ENCODE results near the gene SLC23A2.
A peak's percentile ranks its signal among the peaks of the same experiment; 100 is the strongest.
"Not testable (repeated sequence)": the region's sequence is repeated elsewhere in the genome, so short reads cannot be mapped to it uniquely, and the experiment has no call there.

The SLC23A2 gene

GRCh38 chr20:5039889-5040288 is 38.6 kb upstream of the SLC23A2 start:
- TF ChIP-seq POLR2A (IDR thresholded peaks at IDR 0.05; ENCODE audit: extremely low read depth, insufficient read length) (no peak), MYC (IDR thresholded peaks at IDR 0.05; ENCODE audit: low read depth, low read length) (no peak), MAX (IDR thresholded peaks at IDR 0.05; ENCODE audit: low read depth, low read length) (no peak), CTCF (IDR thresholded peaks at IDR 0.05; ENCODE audit: low read depth, low read length) (no peak)
- no peak for DNase-seq (ENCODE audit: low read depth)
- no peak overlapping the region for H3K4me3 ChIP-seq (ENCODE audit: low read depth, low read length)

GRCh38 chr20:5039255-5039657 is 37.9 kb upstream of the SLC23A2 start:
- peak; percentile 28 for DNase-seq (ENCODE audit: low read depth)
- TF ChIP-seq POLR2A (IDR thresholded peaks at IDR 0.05; ENCODE audit: extremely low read depth, insufficient read length) (no peak), CTCF (IDR thresholded peaks at IDR 0.05; ENCODE audit: low read depth, low read length) (no peak), MAX (IDR thresholded peaks at IDR 0.05; ENCODE audit: low read depth, low read length) (no peak), MYC (IDR thresholded peaks at IDR 0.05; ENCODE audit: low read depth, low read length) (no peak)

GRCh38 chr20:5036828-5037227 is 35.5 kb upstream of the SLC23A2 start:
- H3K4me3 ChIP-seq (ENCODE audit: low read depth, low read length), result no peak overlapping the region
- no peak for TF ChIP-seq CTCF (IDR thresholded peaks at IDR 0.05; ENCODE audit: low read depth, low read length)
- TF ChIP-seq MYC (IDR thresholded peaks at IDR 0.05; ENCODE audit: low read depth, low read length), result no peak
- DNase-seq (ENCODE audit: low read depth), result no peak

More at GRCh38 chr20:5039255-5039657, 37.9 kb upstream of the SLC23A2 start:
- H3K4me3 ChIP-seq (ENCODE audit: low read depth, low read length), result no peak overlapping the region

- not testable (repeated sequence) for DNase-seq (ENCODE audit: low read depth); H3K4me3 ChIP-seq (ENCODE audit: low read depth, low read length)
Measured at GRCh38 chr20:5035518-5035917, 34.2 kb upstream of the SLC23A2 start.

GRCh38 chr20:5033566-5033965 is 32.3 kb upstream of the SLC23A2 start:
- no peak overlapping the region for H3K4me3 ChIP-seq (ENCODE audit: low read depth, low read length)
- no peak for TF ChIP-seq MYC (IDR thresholded peaks at IDR 0.05; ENCODE audit: low read depth, low read length)
- TF ChIP-seq POLR2A (IDR thresholded peaks at IDR 0.05; ENCODE audit: extremely low read depth, insufficient read length), result no peak
- no peak for TF ChIP-seq MAX (IDR thresholded peaks at IDR 0.05; ENCODE audit: low read depth, low read length)
- no peak for TF ChIP-seq CTCF (IDR thresholded peaks at IDR 0.05; ENCODE audit: low read depth, low read length)
- no peak for DNase-seq (ENCODE audit: low read depth)

- not testable (repeated sequence) for DNase-seq (ENCODE audit: low read depth); H3K4me3 ChIP-seq (ENCODE audit: low read depth, low read length)
Measured at GRCh38 chr20:5031701-5032100, 30.4 kb upstream of the SLC23A2 start.

- TF ChIP-seq MYC (IDR thresholded peaks at IDR 0.05; ENCODE audit: low read depth, low read length) (no peak), POLR2A (IDR thresholded peaks at IDR 0.05; ENCODE audit: extremely low read depth, insufficient read length) (no peak), CTCF (IDR thresholded peaks at IDR 0.05; ENCODE audit: low read depth, low read length) (no peak), MAX (IDR thresholded peaks at IDR 0.05; ENCODE audit: low read depth, low read length) (no peak)
- no peak for DNase-seq (ENCODE audit: low read depth)
- no peak overlapping the region for H3K4me3 ChIP-seq (ENCODE audit: low read depth, low read length)
Measured at GRCh38 chr20:5031206-5031557, 29.9 kb upstream of the SLC23A2 start.

Data from NB4 (cell line).